Endothelial cell of umbilical vein (primary cell): Measurements from ENCODE around the gene PLEKHG1. TPM values are rescaled to one million over a fixed set of nuclear protein-coding genes. Genes with fewer than 3 reads are reported as not detected.

Source experiments
- BruUV-seq: library from RNA; stranded (reverse); fragments of 400-500 nt; replicated peaks from 2 replicates; lab custom pipeline; 2021; lab: Mats Ljungman, UMichigan
- CTCF ChIA-PET: fragments of 300-600, 350-600 bp; sonication (Branson Sonifier 250); formaldehyde crosslinking; loops from one replicate; lab custom pipeline; 2021; ENCODE audit warnings: antibody characterized with exemption, inconsistent platforms; lab: Charles Lee
- POLR2A ChIA-PET: fragments of 300-600, 350-600 bp; sonication (Branson Sonifier 250); formaldehyde crosslinking; loops from one replicate; lab custom pipeline; 2021; ENCODE audit warnings: antibody characterized with exemption, inconsistent platforms; lab: Charles Lee
- DNase-seq: peaks from one replicate; pipeline ENCODE4 v3.0.0-alpha.2; 2011; ENCODE audit warnings: low read depth, low spot score
- FAIRE-seq: peaks from 2 replicates; lab custom pipeline; 2011; peaks lifted over from hg19 to GRCh38; lab: Jason Lieb, UNC
- H2AFZ ChIP-seq: 2 replicates; pipeline ENCODE4 v1.6.0; 2012; ENCODE audit warnings: low read depth, low read length, control low read depth, inconsistent platforms
- H3K27ac ChIP-seq: 2 replicates; pipeline ENCODE4 v1.5.1; 2011; ENCODE audit warnings: low read depth, mild to moderate bottlenecking, control low read depth, low read length, moderate library complexity; ENCODE audit not compliant: insufficient read depth
- H3K27me3 ChIP-seq, 2 experiments: 2 replicates each; pipeline versions ENCODE4 v1.6.0 to v1.6.1; 2011; ENCODE audit warnings: low read length in 2 of 2, mixed read lengths in 1 of 2; ENCODE audit not compliant: control insufficient read depth in 2 of 2, insufficient read depth in 2 of 2
- H3K36me3 ChIP-seq, 2 experiments: 2 replicates in 1 of 2; 3 replicates in 1 of 2; pipeline ENCODE4 v1.5.1; 2011; ENCODE audit warnings: low read length in 2 of 2, mild to moderate bottlenecking in 1 of 2, moderate library complexity in 1 of 2; ENCODE audit not compliant: control insufficient read depth in 2 of 2, insufficient read depth in 2 of 2; ENCODE audit errors: extremely low read depth in 1 of 2
- H3K4me1 ChIP-seq: 3 replicates; pipeline ENCODE4 v1.5.1; 2011; ENCODE audit warnings: mild to moderate bottlenecking, low read length; ENCODE audit not compliant: control insufficient read depth, insufficient read depth; ENCODE audit errors: extremely low read depth
- H3K4me2 ChIP-seq: 2 replicates; pipeline ENCODE4 v1.6.1; 2011; ENCODE audit warnings: low read length, control low read depth, mixed read lengths; ENCODE audit not compliant: insufficient read depth
- H3K4me3 ChIP-seq, 3 experiments: fragments of 200-600 bp in 1 of 3; sonication (generic), shearing (Covaris generic) in 1 of 3; replicated peaks in 1 of 3; 2 replicates each; pipeline ENCODE4 v1.5.1; 2011 to 2016; ENCODE audit warnings: control low read depth in 3 of 3, low read length in 3 of 3, mild to moderate bottlenecking in 2 of 3, inconsistent platforms in 1 of 3, low read depth in 1 of 3, moderate library complexity in 1 of 3; ENCODE audit not compliant: insufficient read depth in 1 of 3
- H3K79me2 ChIP-seq: 2 replicates; pipeline ENCODE4 v1.6.0; 2012; ENCODE audit warnings: low read length, inconsistent platforms; ENCODE audit not compliant: control insufficient read depth, insufficient read depth
- H3K9ac ChIP-seq: replicated peaks from 2 replicates; pipeline ENCODE3; 2011; ENCODE audit warnings: low read length, control low read depth; ENCODE audit not compliant: insufficient read depth; ENCODE audit errors: extremely low read depth
- H3K9me1 ChIP-seq: replicated peaks from 3 replicates; pipeline ENCODE4 v1.6.0; 2011; ENCODE audit warnings: mild to moderate bottlenecking, low read length; ENCODE audit not compliant: control insufficient read depth, insufficient read depth; ENCODE audit errors: extremely low read depth
- H3K9me3 ChIP-seq: replicated peaks from 2 replicates; pipeline ENCODE4 v1.5.1; 2012; ENCODE audit warnings: low read length, inconsistent platforms; ENCODE audit not compliant: control insufficient read depth, insufficient read depth
- H4K20me1 ChIP-seq: replicated peaks from 2 replicates; pipeline ENCODE3; 2011; ENCODE audit warnings: mild to moderate bottlenecking, low read length; ENCODE audit not compliant: control insufficient read depth, insufficient read depth; ENCODE audit errors: extremely low read depth
- EZH2 ChIP-seq: IDR thresholded peaks from 2 replicates; pipeline ENCODE4 v1.6.1; 2012; ENCODE audit warnings: borderline replicate concordance, low read depth, mild to moderate bottlenecking, moderate library complexity, low read length, inconsistent platforms; ENCODE audit not compliant: severe bottlenecking
- FOS ChIP-seq: IDR thresholded peaks from 2 replicates; pipeline ENCODE4 v1.6.1; 2011; ENCODE audit warnings: mild to moderate bottlenecking, low read length, moderate library complexity, borderline replicate concordance; ENCODE audit not compliant: insufficient read depth
- GATA2 ChIP-seq: IDR thresholded peaks from 2 replicates; pipeline ENCODE4 v1.7.0; 2011; ENCODE audit warnings: low read depth, mild to moderate bottlenecking, moderate library complexity, mixed read lengths, low read length; ENCODE audit not compliant: insufficient read length, insufficient read depth
- JUN ChIP-seq: IDR thresholded peaks from 2 replicates; pipeline ENCODE4 v1.6.1; 2011; ENCODE audit warnings: borderline replicate concordance, low read depth; ENCODE audit not compliant: insufficient read length, insufficient read depth
- MYC ChIP-seq: IDR thresholded peaks from one replicate; pipeline ENCODE4 v1.6.1; 2011; ENCODE audit warnings: mild to moderate bottlenecking, low read depth, low read length
- POLR2A ChIP-seq: IDR thresholded peaks from 2 replicates; pipeline ENCODE4 v1.6.1; 2012; ENCODE audit warnings: low read depth, mild to moderate bottlenecking, control low read depth, low read length
- POLR2AphosphoS5 ChIP-seq: IDR thresholded peaks from 2 replicates; pipeline ENCODE4 v1.6.1; 2012; ENCODE audit warnings: low read depth, mild to moderate bottlenecking, control low read depth, low read length, moderate library complexity; ENCODE audit not compliant: insufficient read depth
- dilution Hi-C: fragments of 300-500 bp; cut with MboI; formaldehyde crosslinking; loops from one replicate; pipeline ENCODE4 v1.15.0; 2019; ENCODE audit warnings: low sequenced_read_pairs; ENCODE audit not compliant: extremely low pct_ligation_motif_present
- intact Hi-C: fragments of 100-400 bp; cut with micrococcal nuclease; formaldehyde crosslinking; loops from one replicate; pipeline ENCODE4 v1.10.0; 2022
- polyA plus RNA-seq, 4 experiments: library from polyadenylated mRNA; depleted of rRNA in 3 of 4; stranded (reverse) in 3 of 4; unstranded in 1 of 4; fragments of >200 nt; gene quantifications; 2 replicates each; pipeline versions ENCODE4 v1.2.1 to v1.2.3, GENCODE V29; 2011 to 2012; ENCODE audit warnings: missing spikeins in 1 of 4
- total RNA-seq: library from RNA; stranded (reverse); gene quantifications from 2 replicates; pipeline ENCODE4 v1.2.3, GENCODE V29; 2021
- TF ChIP-seq, protein P1 (sequence below), 2 donors: IDR thresholded peaks; 1 replicate in 1 of 2; 2 replicates in 1 of 2; pipeline ENCODE4 v1.5.1; 2011; ENCODE audit warnings: low read length in 2 of 2, mild to moderate bottlenecking in 2 of 2, moderate library complexity in 2 of 2, control low read depth in 1 of 2, inconsistent platforms in 1 of 2, low read depth in 1 of 2; ENCODE audit not compliant: insufficient read depth in 1 of 2; ENCODE audit errors: extremely low read depth in 1 of 2
- TF ChIP-seq, protein P2 (sequence below): IDR thresholded peaks from 2 replicates; pipeline ENCODE4 v1.6.1; 2011; ENCODE audit not compliant: insufficient read depth, insufficient read length

PLEKHG1 gene
- total and polyA plus RNA-seq, 2 donors (not counting 3 experiments of a cell fraction or from before 2014, with no cell fraction given) = 8.8 to 62.5 TPM

GRCh38 chr6:150620244-150620643 lies 20.6 kb downstream of the PLEKHG1 start:
- Histone ChIP-seq H3K4me2 (no peak overlapping the region), H3K9ac (no peak overlapping the region), H2AFZ (no peak overlapping the region), H3K27ac (no peak overlapping the region), H3K4me1 (peaks cover 42% of the 10 kb centered on the region), H3K4me3 (no peak overlapping the region), H3K9me3 (no peaks in the 10 kb centered on the region), H3K27me3 (no peaks in the 10 kb centered on the region), H3K79me2 (no peaks in the 10 kb centered on the region), H3K36me3 (no peaks in the 10 kb centered on the region), H3K9me1 (no peaks in the 10 kb centered on the region), H4K20me1 (no peaks in the 10 kb centered on the region)
- ChIA-PET POLR2A (no interaction called here), CTCF (no interaction called here)
- no peak for TF ChIP-seq MYC
- TF ChIP-seq POLR2A = no peak
- no peak for DNase-seq
- dilution Hi-C loops (no loop called here), intact Hi-C loops (no loop called here)
- no TSS peak for BruUV-seq
- no peak for FAIRE-seq

DNA sequence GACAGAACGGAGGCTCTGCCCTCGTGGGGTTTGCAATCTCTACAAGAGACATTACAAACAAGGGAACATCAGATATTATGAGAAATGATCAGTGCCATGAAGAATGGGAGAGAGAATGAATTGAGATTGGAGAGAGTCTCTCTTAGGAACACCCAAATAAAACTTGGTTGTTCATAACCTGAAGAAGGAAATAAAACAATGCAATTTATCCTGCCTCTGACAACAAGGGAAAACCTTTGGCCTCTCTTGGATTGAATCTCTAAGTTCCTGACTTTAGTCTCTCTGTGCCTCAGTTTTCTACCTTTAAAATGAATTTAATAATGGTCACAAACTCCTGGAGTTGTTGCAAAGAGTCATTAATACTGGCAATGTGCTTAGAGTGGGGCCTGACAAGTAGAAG lies 21.1 kb downstream of the PLEKHG1 start:
- Histone ChIP-seq H3K27me3 (no peaks in the 10 kb centered on the region), H3K4me3 (no peak overlapping the region), H3K79me2 (no peaks in the 10 kb centered on the region), H3K36me3 (no peaks in the 10 kb centered on the region), H3K9ac (no peak overlapping the region), H2AFZ (no peak overlapping the region), H3K4me2 (no peak overlapping the region), H4K20me1 (no peaks in the 10 kb centered on the region), H3K4me1 (peaks cover 42% of the 10 kb centered on the region), H3K9me3 (no peaks in the 10 kb centered on the region), H3K9me1 (no peaks in the 10 kb centered on the region), H3K27ac (no peak overlapping the region)
- no peak for FAIRE-seq
- DNase-seq = no peak
- CTCF ChIA-PET = no interaction called here
- no TSS peak for BruUV-seq
- TF ChIP-seq, protein P1, sequence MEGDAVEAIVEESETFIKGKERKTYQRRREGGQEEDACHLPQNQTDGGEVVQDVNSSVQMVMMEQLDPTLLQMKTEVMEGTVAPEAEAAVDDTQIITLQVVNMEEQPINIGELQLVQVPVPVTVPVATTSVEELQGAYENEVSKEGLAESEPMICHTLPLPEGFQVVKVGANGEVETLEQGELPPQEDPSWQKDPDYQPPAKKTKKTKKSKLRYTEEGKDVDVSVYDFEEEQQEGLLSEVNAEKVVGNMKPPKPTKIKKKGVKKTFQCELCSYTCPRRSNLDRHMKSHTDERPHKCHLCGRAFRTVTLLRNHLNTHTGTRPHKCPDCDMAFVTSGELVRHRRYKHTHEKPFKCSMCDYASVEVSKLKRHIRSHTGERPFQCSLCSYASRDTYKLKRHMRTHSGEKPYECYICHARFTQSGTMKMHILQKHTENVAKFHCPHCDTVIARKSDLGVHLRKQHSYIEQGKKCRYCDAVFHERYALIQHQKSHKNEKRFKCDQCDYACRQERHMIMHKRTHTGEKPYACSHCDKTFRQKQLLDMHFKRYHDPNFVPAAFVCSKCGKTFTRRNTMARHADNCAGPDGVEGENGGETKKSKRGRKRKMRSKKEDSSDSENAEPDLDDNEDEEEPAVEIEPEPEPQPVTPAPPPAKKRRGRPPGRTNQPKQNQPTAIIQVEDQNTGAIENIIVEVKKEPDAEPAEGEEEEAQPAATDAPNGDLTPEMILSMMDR (IDR thresholded peaks at IDR 0.05; ENCODE audit: extremely low read depth in 1 of 2, insufficient read depth in 1 of 2, low read depth in 1 of 2, low read length in 2 of 2) = no peak
- TF ChIP-seq GATA2 = no peak
- no peak for TF ChIP-seq EZH2
- TF ChIP-seq, protein P2, sequence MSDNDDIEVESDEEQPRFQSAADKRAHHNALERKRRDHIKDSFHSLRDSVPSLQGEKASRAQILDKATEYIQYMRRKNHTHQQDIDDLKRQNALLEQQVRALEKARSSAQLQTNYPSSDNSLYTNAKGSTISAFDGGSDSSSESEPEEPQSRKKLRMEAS = no peak
- TF ChIP-seq POLR2A = no peak
- no peak for TF ChIP-seq MYC
- TF ChIP-seq FOS = no peak
- TF ChIP-seq POLR2AphosphoS5 = no peak
- TF ChIP-seq JUN = no peak
- dilution Hi-C loops (no loop called here), intact Hi-C loops (no loop called here)
- POLR2A ChIA-PET = no interaction called here
